ENCODE measurements around the gene PFKP. TPM values are rescaled to one million over a fixed set of nuclear protein-coding genes. Genes with fewer than 3 reads are reported as not detected.

The PFKP gene
- total RNA-seq, 4 donors from 2014 or later = 56.6 to 154 (median 115) TPM

DNA sequence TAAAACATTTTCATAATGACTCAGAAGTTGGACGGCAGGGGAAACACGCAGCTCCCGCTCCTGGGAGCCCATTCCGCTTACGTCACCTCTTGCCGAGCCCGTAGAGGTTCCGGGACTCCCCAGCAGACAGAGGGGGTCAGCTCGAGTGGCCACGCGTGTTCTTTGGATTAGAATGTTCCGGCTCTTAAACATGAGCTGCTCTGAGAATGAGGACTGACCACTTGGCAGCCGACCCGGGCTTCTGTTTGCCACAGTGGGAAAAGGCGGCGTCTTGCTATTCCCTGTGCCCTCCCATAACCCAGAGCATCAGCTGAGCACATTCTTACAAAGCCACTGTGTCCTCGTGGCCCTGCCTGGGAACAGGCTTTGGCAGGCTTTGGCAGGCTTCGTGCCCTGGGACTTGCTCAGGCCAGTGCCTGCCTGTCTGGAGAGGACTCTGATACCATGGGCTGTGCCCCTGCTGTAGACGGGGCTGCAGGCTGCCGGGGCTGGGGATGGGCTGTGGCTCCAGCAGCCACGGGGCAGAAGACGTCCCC lies 40.1 kb downstream of the PFKP start:
- intact Hi-C loops (cut with DNase I) = no loop called here
- WGBS, 2 donors = 70 to 87% methylated on average over 20 to 22 of the region's 22 CpGs

GRCh38 chr10:3108033-3108432 lies 40.7 kb downstream of the PFKP start:
- Histone ChIP-seq H3K27me3 (no peaks in the 10 kb centered on the region), H3K4me3 (replicated peaks in 1 of 3) (no peak overlapping the region), H3K27ac (peak overlapping the region in 2 of 3 donors; percentile 61 to 86), H3K36me3 (peaks cover 20 to 33% of the 10 kb centered on the region in 2 donors), H3K9me3 (no peaks in the 10 kb centered on the region), H3K4me1 (peaks cover 11 to 16% of the 10 kb centered on the region in 2 donors)
- no peak for DNase-seq
- intact Hi-C loops (cut with DNase I) = no loop called here
- WGBS, 2 donors = 90 to 93% methylated on average over 8 of the region's 8 CpGs
- no peak for TF ChIP-seq POLR2A (IDR thresholded peaks at IDR 0.05)
- TF ChIP-seq CTCF (IDR thresholded peaks at IDR 0.05) = no peak

More for the DNA sequence above, 40.1 kb downstream of the PFKP start:
- Histone ChIP-seq H3K27ac (peak overlapping the region in 2 of 3 donors; percentile 61 to 86), H3K4me3 (replicated peaks in 1 of 3) (no peak overlapping the region), H3K9me3 (no peaks in the 10 kb centered on the region), H3K36me3 (peaks cover 20 to 30% of the 10 kb centered on the region in 2 donors), H3K27me3 (no peaks in the 10 kb centered on the region), H3K4me1 (peaks cover 17 to 21% of the 10 kb centered on the region in 2 donors)
- DNase-seq = peak; percentile 67 to 93
- TF ChIP-seq POLR2A (IDR thresholded peaks at IDR 0.05) (no peak), CTCF (IDR thresholded peaks at IDR 0.05) (no peak)

DNA sequence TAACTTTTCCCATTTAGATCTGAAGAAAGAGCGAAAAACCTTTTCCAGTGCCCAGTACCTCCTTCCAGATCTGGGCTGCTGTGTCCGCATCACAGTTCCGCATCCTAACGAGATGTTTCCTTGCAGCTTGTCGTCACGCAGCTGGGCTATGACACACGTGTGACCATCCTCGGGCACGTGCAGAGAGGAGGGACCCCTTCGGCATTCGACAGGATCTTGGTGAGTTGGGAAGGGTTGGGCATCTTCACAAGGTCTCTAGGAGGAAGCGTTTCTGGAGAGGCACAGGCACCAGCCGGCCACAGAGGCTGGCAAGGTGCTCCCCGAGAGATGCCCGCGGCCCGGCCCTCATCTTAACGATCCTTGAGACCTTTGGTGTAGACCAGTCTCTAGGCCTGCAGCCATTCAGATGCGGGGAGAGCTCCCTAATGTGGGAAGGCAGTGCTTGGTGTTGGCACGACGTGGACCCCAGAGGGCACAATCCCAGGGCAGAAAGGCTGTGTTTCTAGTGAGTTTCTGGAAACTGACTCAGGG lies 41.3 kb downstream of the PFKP start:
- Histone ChIP-seq H3K27me3 (no peaks in the 10 kb centered on the region), H3K9me3 (no peaks in the 10 kb centered on the region), H3K4me3 (replicated peaks in 1 of 3) (no peak overlapping the region), H3K27ac (no peak overlapping the region), H3K36me3 (peaks cover 26 to 39% of the 10 kb centered on the region in 2 donors), H3K4me1 (peaks cover 8 to 10% of the 10 kb centered on the region in 2 donors)
- no peak for DNase-seq
- intact Hi-C loops (cut with DNase I) = no loop called here
- TF ChIP-seq POLR2A (IDR thresholded peaks at IDR 0.05) (no peak), CTCF (IDR thresholded peaks at IDR 0.05) (no peak)
- 93 to 94% methylated on average over 21 of the region's 21 CpGs for WGBS, 2 donors

GRCh38 chr10:3109196-3109595 lies 41.8 kb downstream of the PFKP start:
- peaks cover 28 to 40% of the 10 kb centered on the region in 2 donors for H3K36me3 ChIP-seq
- H3K27me3 ChIP-seq = no peaks in the 10 kb centered on the region
- H3K4me3 ChIP-seq (replicated peaks in 1 of 3) = no peak overlapping the region
- TF ChIP-seq CTCF (IDR thresholded peaks at IDR 0.05) = no peak
- TF ChIP-seq POLR2A (IDR thresholded peaks at IDR 0.05) = no peak
- intact Hi-C loops (cut with DNase I) = no loop called here
- 97 to 98% methylated on average over 21 of the region's 21 CpGs for WGBS, 2 donors
- H3K9me3 ChIP-seq = no peaks in the 10 kb centered on the region
- H3K27ac ChIP-seq = no peak overlapping the region
- H3K4me1 ChIP-seq = peaks cover 8 to 9% of the 10 kb centered on the region in 2 donors
- DNase-seq = no peak

DNA sequence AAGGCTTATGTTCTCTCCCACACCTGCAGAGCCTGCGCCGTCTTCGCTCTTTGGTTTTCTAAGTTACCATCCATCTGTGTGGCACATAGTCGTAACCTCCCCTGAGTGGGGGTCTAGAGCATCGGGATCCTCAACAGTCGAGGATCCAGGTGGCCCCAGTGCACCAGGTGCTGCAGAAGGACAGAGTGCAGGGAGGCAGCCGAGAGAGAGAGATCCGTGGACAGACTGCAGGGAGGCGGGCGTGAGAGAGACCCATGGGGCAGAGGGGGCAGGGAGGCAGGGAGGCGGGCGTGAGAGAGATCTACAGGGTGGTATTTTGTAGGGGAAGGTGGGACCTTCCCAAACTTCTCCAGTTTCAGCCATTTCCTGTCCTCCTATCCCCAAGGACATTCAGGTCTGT lies 42.3 kb downstream of the PFKP start:
- no peak overlapping the region for H3K27ac ChIP-seq
- WGBS, 2 donors = 90 to 98% methylated on average over 12 of the region's 12 CpGs

More for the DNA sequence above, 42.3 kb downstream of the PFKP start:
- intact Hi-C loops (cut with DNase I) = no loop called here
- TF ChIP-seq POLR2A (IDR thresholded peaks at IDR 0.05) = no peak
- TF ChIP-seq CTCF (IDR thresholded peaks at IDR 0.05) = no peak
- Histone ChIP-seq H3K36me3 (peaks cover 28 to 40% of the 10 kb centered on the region in 2 donors), H3K27me3 (no peaks in the 10 kb centered on the region), H3K4me1 (peaks cover 8 to 9% of the 10 kb centered on the region in 2 donors), H3K4me3 (replicated peaks in 1 of 3) (no peak overlapping the region), H3K9me3 (no peaks in the 10 kb centered on the region)
- no peak for DNase-seq
